NCI-H446 (cell line): ENCODE measurements around the gene TLCD4.
"Not testable (repeated sequence)": the region's sequence is repeated elsewhere in the genome, so short reads cannot be mapped to it uniquely, and the experiment has no call there.

ENCODE experiments used
- DNase-seq, 2 experiments: peaks; one replicate each; lab custom pipeline; 2025; lab: John Stamatoyannopoulos, UW

Gene TLCD4, protein sequence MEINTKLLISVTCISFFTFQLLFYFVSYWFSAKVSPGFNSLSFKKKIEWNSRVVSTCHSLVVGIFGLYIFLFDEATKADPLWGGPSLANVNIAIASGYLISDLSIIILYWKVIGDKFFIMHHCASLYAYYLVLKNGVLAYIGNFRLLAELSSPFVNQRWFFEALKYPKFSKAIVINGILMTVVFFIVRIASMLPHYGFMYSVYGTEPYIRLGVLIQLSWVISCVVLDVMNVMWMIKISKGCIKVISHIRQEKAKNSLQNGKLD

DNA sequence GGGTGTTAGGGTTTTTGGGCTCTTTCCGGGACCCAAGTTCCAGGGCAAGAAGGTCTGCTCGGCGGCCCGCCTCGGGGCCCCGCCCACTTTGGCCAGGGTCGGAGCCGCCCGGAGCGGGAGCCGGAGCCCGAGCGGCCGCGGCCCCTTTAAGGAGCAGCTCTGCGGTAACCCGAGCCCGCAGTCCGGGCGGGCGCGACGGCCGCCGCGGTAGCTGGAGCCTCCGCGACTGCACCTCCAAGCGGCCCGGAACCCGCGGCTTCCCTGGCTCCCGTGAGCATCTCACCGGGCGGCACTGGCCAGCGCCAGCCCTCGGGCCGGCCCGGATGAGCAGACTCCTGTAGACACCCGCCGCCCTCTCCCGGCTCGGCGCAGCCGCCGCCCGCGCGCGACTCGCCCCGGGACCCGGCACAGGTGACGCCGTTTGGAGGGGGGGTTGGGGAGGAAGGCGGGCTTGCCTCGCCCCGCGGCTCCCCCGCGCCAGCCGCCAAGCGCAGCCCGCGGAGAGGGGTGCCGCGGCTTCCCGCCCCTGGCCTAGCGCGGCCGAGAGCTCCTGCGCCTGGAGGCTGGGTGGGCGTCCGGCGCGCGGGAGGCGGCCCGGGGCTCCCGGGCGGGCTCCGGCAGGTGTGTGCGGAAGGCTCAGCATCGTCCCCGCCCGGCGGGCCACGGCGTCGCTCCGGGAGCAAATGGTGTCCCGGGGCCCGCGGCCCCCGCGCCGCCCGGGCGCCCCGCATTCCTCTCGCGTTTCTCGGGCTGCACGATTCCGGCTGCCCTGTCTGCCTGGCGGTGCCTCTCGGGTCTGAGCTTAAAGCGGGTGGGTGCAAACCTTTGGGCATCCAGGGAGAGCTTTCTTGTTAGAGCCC, at the start of gene TLCD4:
TLCD4 (plus strand) TSS at position 149 of the 860 bp plus-strand sequence. CDS start 26,547 bp downstream, outside the sequence.
- DNase-seq: peak; percentile 38 to 65

DNA sequence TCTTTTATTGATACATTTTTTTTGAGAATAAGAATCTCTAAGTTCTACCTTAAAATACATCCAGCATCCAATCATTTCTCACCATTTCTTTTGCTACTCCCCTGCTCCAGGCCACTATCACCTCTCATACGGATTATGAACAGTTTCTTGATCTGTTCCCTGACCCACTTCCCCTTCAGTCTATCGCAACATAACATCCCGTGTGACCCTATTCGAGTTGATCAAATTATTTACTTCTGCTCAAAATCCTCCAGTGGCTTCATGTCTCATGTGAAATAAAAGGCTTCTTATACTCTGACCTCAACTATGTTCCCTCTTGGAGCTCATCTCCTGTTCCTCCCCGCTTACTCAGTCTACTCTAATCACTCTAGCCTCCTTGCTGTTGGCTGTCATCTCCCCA, 49.6 kb upstream of the TLCD4 start:
- no peak for DNase-seq

DNA sequence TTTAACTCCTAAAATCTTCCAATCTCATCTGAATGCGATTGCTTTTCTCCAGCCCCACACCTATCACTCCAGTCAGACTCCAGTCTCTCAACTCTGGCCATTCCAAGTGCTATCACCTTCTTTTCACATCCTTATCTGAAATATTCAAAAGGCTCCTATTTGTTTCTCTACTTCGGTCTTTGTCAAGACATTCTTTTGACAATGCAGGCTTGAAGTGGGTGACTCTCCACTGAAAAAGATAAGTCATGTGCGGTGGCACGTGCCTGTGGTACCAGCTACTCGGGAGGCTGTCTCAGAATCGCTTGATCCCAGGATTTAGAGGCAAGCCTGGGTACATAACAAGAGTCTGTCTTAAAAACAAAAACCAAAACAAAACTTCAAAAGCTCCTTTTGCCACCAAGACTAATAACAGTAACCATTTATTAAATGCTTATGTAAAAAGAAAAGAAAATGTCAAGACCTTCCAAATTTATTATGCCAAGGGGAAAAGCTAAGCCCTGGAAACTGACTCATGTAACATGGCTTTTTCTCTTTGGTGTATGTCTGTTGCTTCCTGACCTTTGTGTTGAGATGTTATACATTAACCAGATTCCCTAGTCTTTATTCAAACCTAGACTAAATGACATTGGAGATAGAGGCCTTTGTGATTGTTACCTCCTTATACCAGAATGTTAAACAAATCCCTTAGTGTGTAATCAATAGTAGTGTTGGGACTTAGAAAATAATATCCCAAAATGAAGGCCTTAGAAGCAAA, 48.0 kb upstream of the TLCD4 start:
- DNase-seq: no peak

DNA sequence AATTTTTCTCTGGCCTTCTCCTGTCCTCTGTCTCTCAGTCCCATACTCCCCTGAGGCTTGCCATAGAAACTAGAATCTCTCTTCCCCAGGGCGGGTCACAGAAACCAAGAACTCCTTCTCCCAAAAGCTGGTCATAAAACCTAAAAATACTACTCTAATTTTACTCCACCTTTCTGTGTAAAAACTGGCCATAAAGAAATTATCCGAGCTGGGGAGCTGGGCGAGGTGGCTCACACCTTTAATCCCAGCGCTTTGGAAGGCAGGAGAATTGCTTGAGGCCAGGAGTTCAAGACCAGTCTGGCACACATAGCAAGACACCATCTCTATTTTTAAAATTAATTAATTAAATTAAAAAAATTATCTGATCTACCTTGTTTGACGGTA, 47.5 kb upstream of the TLCD4 start:
- no peak for DNase-seq

DNA sequence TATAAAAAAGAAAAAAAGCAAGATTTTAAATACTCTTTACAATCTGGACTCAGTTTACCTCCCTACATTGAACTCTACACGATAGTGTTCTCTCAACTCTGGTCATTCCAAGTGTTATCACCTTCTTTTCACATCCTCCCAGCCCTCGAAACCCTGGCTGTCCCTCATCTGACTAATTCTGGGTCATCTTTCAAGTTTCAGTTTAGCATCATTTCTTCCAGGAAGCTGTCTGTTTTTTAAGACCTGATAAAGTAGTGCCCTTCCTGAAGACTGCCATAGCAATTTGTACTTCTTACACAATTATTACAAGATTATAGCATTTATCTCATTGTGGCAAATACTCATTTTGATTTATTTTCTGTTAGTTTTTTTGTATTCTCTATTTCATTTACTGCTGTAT, 45.6 kb upstream of the TLCD4 start:
- no peak for DNase-seq

DNA sequence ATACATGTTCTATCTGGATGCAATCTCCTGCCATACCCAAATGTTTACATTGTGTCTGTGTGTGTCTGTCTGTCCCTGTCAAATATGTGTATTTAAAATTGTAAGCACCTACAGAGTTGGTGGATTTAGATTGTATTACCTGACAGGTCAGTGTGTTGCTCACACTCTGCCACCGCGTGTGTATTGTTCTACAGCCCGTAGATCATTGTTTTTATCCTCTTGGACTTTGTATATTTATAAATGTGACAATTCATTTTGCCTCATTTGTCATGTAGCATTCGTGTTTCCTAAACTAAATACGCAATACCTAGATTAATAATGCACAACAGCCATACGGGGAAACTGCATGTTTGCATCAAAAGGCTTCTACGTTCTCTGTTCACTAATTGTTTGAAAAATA, 45.0 kb upstream of the TLCD4 start:
- DNase-seq: no peak

DNA sequence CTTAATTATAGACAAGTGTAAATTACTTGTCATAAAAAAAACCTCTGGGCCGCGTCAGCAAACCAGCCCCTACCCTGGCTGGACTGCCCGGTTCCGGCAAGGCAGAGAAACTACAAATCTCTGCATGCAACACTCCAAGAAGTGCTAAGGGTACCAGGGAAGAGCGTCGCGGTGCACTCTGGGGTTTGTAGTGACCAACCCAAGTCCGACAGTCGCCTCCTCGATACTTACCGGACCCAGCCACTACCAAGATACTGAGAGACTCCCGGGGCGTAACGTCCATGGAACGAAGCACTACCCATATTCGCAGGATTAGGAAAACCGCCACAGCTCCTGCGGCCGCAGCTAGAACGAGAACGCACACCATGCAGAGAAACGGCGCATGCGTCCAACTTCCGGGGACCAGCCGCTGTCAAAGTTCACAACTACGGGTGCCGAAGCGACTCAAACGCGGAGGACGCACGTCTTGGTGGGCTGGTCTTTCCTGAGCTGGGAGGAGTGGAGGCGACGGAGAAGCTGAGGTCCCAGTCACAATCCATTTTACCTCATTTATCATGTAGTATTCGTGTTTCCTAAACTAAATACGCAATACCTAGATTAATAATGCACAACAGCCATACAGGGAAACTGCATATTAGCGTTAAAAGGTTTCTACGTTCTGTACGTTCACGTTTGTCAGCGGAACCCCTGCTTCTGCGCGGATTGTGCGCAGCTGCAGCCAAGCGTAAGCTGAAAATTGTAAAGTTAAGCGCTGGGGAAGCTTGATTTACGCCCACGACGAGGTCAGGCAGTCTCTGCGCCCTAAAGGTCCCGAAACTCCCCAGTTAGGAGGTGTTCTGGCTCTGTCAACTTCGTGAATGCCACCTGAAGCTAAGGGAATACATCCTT, 44.4 kb upstream of the TLCD4 start, which contains the start of gene ALG14:
ALG14 (minus strand) TSS at position 420 of the 888 bp plus-strand sequence; CDS start at position 367, 53 bp downstream.
- DNase-seq: peak; percentile 97

DNA sequence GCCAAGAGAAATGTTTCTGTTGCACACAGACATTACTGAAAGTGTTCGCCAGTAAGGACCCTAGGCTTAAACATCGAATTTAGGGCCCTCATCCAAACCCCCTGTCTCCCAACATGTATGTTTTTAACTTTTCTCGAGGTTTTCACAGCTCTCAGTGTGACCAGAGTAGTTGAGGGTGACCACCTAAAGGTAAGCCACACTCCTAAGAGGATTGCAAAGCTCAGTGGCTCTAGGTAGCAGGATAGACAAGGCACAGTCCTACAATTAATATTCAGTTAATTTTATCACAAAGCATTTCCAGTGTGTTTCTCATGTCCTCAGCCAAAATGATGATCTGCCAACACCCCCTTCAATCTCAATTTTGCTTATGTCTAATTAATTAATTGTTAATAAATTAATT, 43.7 kb upstream of the TLCD4 start:
- peak in 1 of 2 experiments; percentile 4 for DNase-seq

DNA sequence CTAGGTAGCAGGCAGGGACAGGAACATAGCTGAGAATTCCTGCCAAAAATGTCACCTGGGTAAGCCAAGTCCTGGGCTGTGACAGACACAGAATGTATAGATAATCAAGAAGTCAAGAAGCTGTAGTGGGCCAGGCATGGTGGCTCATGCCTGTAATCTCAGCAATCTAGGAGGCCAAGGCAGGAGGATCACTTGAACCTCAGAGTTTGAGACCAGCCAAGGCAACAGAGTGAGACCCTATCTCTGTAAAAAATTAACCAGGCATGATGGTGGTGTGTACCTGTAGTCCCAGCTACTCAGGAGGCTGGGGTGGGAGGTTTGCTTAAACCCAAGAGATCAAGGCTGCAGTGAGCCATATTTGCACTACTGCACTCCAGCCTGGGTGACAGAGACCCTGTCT, 41.1 kb upstream of the TLCD4 start:
- no peak for DNase-seq

DNA sequence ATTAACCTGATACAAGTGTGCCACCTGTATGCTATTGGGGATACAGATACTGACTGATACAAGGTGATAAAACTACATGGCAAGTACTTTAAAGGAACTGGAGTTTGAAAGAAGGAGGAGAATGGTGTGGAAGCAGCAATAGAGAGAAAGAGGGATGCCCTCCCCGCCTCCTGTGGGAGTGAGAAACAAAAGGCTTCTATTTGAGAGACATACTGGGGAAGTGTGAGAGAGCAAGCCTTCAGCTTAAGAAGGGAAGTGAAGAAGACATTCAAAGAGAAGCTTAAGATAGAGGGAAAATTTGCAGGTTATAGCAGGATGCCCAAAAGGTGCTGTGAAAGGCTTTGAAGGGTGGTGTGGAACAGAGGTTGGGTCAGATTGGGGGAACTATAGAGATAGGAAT, 36.7 kb upstream of the TLCD4 start:
- no peak for DNase-seq

DNA sequence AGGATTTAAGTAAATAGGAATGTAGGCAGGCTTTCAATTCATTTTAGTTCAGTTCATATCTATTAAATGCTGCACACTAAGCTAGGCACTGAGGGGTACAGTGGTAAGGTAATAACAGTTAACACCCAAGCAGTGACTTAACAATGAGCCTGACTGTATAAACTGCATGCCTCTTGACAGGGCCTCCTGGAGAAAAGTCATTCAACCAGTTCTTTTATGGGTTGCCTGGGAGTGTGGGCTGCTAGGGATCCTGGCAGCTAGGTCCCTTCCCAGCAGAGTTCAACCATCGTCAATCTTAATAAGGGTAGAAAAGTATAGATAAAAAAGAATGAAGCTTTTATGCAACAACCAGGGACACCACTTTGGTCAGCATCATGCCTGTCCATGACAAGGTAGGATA, 36.3 kb upstream of the TLCD4 start:
- DNase-seq: no peak

DNA sequence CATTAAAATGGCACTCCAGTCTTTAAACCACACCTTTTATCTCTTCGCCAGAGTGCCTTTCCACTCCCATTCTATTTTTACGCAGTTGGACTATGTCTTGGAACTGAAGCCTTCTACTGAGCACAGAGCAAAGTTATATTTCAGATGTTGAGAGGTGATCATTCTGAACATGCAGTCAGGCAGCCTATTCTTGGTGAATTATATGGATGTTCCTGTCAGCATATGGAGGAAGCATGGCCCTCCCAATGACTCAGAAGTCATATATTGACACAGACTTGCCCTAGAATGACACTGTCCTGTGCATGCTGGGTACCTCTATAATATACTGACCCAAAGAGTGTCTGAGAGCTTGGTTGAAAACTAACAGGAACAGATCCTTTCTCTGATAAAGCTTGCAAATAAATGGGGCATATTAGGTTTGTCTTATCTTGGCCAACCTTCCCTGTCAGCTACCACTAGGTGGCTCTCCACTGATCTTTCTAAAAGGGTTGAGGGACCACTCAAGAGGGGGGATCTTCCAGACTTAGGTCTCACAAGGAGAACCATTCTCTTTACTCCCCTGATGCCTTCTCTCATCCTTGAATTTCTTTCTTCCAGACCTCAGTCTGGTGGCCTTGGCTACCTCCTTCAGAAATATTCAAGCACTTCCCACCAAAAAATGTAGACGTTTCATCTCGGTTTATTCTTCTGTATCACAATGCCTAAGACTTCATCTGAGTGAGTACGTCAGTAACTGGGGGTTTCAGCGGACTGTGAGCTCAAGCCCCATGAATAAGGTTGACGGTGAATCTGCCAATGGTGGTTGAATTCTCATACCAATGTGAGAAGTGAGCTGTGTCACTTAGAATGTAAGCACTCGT, 32.6 kb upstream of the TLCD4 start:
- peak; percentile 38 to 72 for DNase-seq

DNA sequence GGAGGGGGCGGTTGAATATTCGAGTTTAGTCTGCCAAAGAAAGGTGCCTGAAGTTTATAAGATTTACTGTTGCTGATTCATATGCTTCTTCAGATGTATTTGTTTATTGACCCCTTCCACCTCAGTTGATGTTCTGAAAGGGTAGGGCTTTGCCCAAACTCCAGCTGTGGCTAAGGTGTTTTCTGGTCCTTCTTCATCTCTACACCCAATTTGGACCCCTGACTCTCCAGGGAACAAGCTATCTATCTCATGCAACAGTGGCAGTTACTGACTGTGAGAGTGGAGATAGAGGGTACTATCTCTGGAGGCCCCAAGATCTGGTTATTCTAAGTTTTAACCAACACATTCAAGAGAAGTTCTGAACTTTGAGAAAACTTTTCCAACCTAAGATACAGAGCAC, 31.8 kb upstream of the TLCD4 start:
- no peak for DNase-seq

DNA sequence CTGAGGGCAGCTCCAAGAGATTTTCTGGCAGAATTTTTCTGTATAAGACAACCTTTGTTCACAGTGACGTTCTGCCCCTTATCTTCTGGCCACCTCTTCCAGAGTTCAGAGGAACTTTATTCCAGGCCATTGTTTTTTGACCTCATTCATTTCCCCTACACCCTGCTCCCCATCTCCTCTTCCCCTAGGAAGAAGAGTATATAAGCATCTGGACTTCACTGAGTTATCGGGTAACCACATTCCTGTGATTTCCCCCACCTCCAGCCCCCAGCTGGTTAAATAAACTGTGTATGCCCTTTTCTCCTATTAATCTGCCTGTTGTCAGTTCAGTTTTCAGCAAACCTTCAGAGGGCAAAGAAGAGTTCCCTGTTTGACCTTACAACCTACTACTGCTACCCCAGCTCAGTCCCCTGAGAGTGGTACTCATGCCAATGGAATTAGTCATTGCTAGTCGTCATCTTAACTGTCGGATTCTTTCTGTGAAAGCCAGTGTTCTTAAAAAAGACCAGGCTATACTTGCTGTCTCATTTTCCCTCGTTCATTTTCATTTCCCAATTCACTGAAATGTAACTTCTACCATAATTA, 30.1 kb upstream of the TLCD4 start:
- peak; percentile 7 to 67 for DNase-seq

DNA sequence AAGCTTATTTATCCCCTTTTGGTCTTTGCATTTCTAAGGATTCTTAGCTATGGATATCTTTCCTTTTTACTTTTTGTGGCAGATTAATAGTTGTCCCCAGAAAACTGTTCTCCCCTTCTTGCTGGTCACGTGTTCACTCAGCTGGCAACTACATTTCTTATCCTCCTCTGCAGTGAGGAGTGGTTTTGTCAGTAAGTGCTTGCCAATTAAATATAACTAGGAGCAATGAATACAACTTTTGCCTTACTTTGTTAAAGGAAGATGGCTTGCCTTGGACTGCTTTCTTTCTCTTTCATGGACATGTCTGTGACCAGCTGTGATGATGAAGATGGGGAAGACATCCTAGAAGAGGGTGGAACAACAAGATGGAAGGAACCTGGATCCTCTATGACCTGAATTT, 28.9 kb upstream of the TLCD4 start:
- DNase-seq: no peak

DNA sequence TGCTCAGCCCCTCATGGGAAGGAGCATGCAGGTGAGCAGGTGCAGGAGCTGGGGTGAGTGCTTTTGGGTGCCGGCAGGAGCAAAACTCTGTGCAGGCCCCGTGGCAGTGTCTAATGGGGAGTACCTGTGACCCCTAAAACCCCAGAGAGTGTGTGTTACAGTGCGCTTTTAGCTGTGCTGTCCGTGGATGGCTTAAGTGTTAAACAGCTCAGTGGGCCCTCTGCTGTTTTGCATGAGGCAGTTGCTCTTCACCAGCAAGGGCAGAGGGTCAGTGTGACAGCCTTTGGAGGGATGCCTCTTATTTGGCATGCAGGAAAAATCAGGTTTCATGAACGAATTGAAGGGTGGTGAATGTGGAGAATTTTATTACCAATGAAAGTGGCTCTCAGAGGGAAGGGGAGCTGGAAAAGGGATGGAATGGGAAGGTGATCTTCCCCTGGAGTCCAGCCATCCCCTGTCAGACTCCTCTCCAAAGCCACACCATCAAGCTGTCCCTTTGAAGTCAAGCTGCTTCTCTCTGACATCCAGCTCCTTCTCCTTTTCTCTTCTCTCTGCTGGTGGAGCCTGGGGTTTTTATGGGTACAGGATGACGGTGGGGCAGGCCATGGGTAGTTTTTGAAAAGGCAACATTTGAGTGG, 27.4 kb upstream of the TLCD4 start:
- no peak for DNase-seq

DNA sequence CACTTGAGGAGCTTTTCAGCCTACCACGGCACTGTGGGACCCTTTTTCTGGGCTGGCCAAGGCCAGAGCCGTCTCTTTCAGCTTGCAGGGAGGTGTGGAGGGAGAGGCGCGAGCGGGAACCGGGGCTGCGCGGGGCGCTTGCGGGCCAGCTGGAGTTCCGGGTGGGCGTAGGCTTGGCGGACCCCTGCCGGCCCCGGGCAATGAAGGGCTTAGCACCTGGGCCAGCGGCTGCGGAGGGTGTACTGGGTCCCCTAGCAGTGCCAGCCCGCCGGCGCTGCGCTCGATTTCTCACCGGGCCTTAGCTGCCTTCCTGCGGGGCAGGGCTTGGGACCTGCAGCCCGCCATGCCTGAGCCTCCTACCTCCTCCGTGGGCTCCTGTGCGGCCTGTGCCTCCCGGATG, 25.9 kb upstream of the TLCD4 start:
- DNase-seq: not testable (repeated sequence)

DNA sequence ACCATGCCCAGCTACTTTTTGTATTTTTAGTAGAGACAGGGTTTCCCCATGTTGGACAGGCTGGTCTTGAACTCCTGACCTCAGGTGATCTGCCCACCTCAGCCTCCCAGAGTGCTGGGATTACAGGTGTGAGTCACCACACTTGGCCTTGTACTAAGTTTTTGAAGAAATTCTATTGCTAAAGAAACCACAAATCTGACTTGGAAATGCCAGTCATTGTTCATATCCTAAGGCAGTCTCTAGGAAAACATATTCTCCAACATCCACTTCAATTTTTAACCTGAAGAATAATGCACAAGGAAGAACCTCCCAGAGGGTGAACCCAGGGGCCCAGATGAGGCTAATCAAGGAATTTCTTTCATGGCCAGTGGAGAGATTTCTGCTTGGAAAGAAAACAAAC, 24.3 kb upstream of the TLCD4 start:
- DNase-seq: not testable (repeated sequence)

DNA sequence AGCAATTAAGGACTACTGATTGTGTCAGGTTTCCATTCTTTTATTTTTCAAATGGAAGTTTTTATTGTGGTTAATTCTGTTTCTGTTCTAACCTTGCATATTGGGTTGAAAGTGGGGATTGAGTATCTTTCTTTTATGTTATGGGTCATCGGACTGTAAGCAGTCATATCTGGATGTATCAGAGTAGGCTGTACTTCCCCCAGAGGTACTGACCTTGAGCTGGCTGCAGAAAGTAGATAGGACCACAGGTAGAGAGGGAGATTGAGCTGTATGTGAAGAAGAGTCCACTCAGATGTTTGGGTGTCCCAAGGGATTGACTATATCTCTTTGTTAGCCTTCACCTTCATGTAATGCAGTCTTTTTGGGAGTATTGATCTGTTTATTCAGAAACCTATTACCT, 23.9 kb upstream of the TLCD4 start:
- DNase-seq: no peak

DNA sequence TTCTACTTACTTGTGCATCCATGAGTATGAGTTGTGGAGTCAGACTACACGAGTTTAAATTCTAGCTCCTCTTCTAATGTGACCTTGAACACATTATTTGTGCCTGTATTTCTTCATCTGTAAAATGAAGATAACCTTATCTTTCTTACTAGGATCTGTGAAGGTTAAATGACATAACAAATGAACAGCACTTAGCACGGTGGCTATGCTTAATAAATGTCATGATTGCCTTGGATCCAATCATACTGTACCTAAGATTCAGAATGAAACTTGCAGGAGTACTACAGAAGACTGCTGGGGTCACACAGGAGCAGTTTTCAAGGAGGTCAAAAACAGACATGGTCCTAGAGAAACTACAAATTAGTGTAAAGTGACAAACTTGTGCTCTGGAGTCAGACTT, 22.2 kb upstream of the TLCD4 start:
- no peak for DNase-seq
